HEK293T (cell line): ENCODE data around the gene KLHL26.

ENCODE experiments used
- CTCF ChIA-PET: fragments of 350-600 bp; formaldehyde crosslinking; extraction: SDS; loops from one replicate; lab custom pipeline; 2021; ENCODE audit warnings: antibody characterized with exemption, inconsistent platforms; lab: Yijun Ruan, JAX
- POLR2A ChIA-PET: fragments of 350-600 bp; formaldehyde crosslinking; extraction: SDS; loops from one replicate; lab custom pipeline; 2020; ENCODE audit warnings: antibody characterized with exemption, inconsistent platforms; lab: Yijun Ruan, JAX
- DNase-seq: peaks from one replicate; pipeline ENCODE4 v3.0.0; 2012; ENCODE audit warnings: mixed read lengths; ENCODE audit errors: extremely low spot score
- ARNT ChIP-seq: fragments of 450-650 bp; IDR thresholded peaks from 2 replicates; pipeline ENCODE4 v1.6.1; 2017; ENCODE audit warnings: mild to moderate bottlenecking
- BHLHE40 ChIP-seq: fragments of 450-650 bp; IDR thresholded peaks from 2 replicates; pipeline ENCODE4 v1.6.1; 2016; ENCODE audit warnings: mild to moderate bottlenecking, moderate library complexity, borderline replicate concordance
- CTBP1 ChIP-seq: fragments of 450-650 bp; IDR thresholded peaks from 2 replicates; pipeline ENCODE4 v1.6.1; 2016; ENCODE audit warnings: borderline replicate concordance
- ELF4 ChIP-seq: fragments of 450-650 bp; IDR thresholded peaks from 2 replicates; pipeline ENCODE4 v1.6.1; 2017; ENCODE audit warnings: antibody characterized with exemption
- FOXA1 ChIP-seq: fragments of 450-650 bp; IDR thresholded peaks from 2 replicates; pipeline ENCODE4 v1.6.1; 2016; ENCODE audit warnings: mild to moderate bottlenecking
- FOXK2 ChIP-seq: fragments of 450-650 bp; IDR thresholded peaks from 2 replicates; pipeline ENCODE4 v1.6.1; 2016; ENCODE audit warnings: mild to moderate bottlenecking
- FOXM1 ChIP-seq: fragments of 450-650 bp; IDR thresholded peaks from 2 replicates; pipeline ENCODE4 v1.6.1; 2017; ENCODE audit warnings: mild to moderate bottlenecking, borderline replicate concordance
- HDGF ChIP-seq: fragments of 450-650 bp; IDR thresholded peaks from 2 replicates; pipeline ENCODE4 v1.6.1; 2017; ENCODE audit warnings: antibody characterized with exemption, borderline replicate concordance
- L3MBTL2 ChIP-seq: fragments of 450-650 bp; conservative IDR thresholded peaks from 2 replicates; pipeline ENCODE4 v1.6.1; 2016; ENCODE audit warnings: mild to moderate bottlenecking
- LEF1 ChIP-seq: fragments of 450-650 bp; IDR thresholded peaks from 2 replicates; pipeline ENCODE4 v1.6.1; 2017; ENCODE audit warnings: mild to moderate bottlenecking, borderline replicate concordance
- NFRKB ChIP-seq: fragments of 450-650 bp; IDR thresholded peaks from 2 replicates; pipeline ENCODE4 v1.6.1; 2016; ENCODE audit warnings: mild to moderate bottlenecking, moderate library complexity
- PKNOX1 ChIP-seq: fragments of 450-650 bp; IDR thresholded peaks from 2 replicates; pipeline ENCODE4 v1.6.1; 2016
- SP1 ChIP-seq: fragments of 450-650 bp; IDR thresholded peaks from 2 replicates; pipeline ENCODE4 v1.6.1; 2017
- SUZ12 ChIP-seq: fragments of 450-650 bp; IDR thresholded peaks from 2 replicates; pipeline ENCODE4 v1.6.1; 2016; ENCODE audit warnings: mild to moderate bottlenecking
- TARDBP ChIP-seq: fragments of 450-650 bp; IDR thresholded peaks from 2 replicates; pipeline ENCODE4 v1.6.1; 2016
- ZNF384 ChIP-seq: fragments of 450-650 bp; IDR thresholded peaks from 2 replicates; pipeline ENCODE4 v1.6.1; 2016

Gene KLHL26

GRCh38 chr19:18637673-18638630, 1.1 kb downstream of the KLHL26 start:
- ChIA-PET POLR2A (no interaction called here), CTCF (no interaction called here)
- TF ChIP-seq ARNT (no peak), FOXK2 (no peak), CTBP1 (no peak), SUZ12 (no peak), PKNOX1 (no peak), ELF4 (no peak), ZNF384 (no peak), FOXA1 (no peak), FOXM1 (no peak), SP1 (no peak), LEF1 (no peak), BHLHE40 (no peak)
- no peak for DNase-seq

DNA sequence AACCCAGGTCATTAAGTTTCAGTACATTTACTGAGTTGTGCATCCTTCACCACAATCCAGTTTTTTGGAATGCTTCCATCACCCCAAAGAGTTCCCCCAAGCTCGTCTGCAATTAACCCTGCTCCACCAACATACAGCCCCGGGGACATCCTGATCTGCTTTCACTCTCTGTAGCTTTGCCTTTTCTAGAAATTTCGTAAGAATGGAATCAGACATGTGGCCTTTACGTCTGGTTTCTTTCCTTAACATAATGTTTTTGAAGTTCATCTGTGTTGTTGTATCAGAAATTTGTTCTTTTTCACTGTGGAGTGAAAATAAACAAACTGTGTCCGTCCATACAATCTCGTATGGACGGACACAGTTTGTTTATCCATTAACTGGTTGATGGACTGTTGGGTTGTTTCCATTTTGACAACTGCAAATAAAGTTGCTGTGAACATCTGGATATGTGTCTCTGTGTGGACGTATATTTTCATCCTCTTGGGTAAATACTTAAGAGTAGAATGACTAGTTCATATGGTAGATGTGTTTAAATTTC, 2.9 kb downstream of the KLHL26 start:
- TF ChIP-seq LEF1 = no peak
- ChIA-PET POLR2A (no interaction called here), CTCF (interaction anchor here (0.8 kb wide), 1 partner anchor 25 kb away, joined by 3 read pairs; no protein-coding TSS in a partner anchor)
- no peak for DNase-seq

GRCh38 chr19:18644196-18645034, 7.6 kb downstream of the KLHL26 start:
- ChIA-PET CTCF (no interaction called here), POLR2A (no interaction called here)
- no peak for DNase-seq
- TF ChIP-seq SUZ12 (no peak), BHLHE40 (no peak)

DNA sequence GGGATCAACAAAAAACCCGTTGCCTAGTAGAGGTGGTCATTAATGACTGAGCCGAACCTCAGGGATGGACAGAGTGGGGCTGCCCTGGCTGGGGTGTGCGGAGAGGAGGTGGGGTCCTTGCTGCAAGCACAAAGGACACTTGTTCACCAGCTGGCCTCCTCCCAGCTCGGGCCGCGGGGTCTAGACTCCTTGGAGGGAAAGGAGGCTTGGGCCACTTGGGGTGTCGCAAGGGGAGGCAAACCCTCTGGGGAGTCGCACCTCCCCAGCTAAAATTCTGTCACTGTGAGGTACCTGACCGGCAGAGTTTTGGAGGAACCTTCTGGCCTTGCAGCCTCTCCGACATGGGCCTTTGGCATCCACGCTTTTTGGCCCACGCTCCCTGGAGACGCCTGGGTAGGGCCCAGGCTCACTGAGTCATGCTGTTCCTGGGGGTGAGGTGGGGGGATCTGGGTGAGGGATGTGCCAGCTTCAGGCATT, 8.2 kb downstream of the KLHL26 start:
- TF ChIP-seq ZNF384 (no peak), FOXA1 (no peak)
- DNase-seq = no peak
- POLR2A ChIA-PET = no interaction called here
- CTCF ChIA-PET = no interaction called here

DNA sequence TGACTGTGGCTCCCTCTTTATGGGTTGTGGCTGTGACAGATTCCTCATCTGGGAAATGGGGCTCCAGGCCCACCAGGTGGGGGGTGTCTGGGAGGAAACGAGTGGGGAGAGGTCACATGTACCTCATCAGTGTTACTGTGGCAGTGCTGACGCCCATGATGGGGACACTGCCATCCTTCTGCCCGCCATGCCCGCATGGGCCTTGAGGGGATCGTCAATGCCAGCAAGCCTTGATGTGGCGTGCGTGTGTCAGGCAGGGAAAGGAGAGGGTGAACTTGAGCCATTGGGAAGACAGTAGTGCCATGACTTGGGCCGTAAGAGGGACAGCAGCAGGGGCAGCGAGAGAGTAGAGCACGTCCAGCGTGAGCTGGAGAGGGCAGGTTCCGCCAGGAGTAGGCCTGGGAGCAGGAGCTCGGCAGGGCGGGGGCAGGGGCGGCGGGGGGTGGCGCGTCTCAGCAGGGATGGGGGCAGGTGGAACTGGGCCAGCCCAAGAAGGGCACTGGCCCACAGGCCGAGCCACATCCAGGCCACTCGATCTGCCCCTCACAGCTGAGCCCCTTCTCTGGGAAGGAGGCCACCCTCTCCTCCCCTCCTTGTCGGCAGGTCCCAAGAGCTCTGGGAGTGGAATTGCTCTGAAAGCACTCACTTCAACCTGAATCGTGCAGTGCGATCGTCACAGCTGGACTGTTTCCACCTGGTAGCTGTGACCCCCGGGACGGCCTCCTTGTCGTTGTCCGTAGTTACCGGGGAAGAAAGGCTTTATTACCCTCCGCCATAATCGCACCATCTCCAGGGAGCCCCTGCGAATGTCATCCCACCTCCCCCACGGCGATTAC, 9.9 kb downstream of the KLHL26 start:
- POLR2A ChIA-PET = no interaction called here
- no peak for DNase-seq
- CTCF ChIA-PET = no interaction called here
- TF ChIP-seq ZNF384 = no peak
- TF ChIP-seq TARDBP = no peak
- TF ChIP-seq SP1 = no peak
- no peak for TF ChIP-seq LEF1
- no peak for TF ChIP-seq FOXM1
- TF ChIP-seq NFRKB = no peak
- no peak for TF ChIP-seq ARNT
- no peak for TF ChIP-seq CTBP1
- no peak for TF ChIP-seq BHLHE40

DNA sequence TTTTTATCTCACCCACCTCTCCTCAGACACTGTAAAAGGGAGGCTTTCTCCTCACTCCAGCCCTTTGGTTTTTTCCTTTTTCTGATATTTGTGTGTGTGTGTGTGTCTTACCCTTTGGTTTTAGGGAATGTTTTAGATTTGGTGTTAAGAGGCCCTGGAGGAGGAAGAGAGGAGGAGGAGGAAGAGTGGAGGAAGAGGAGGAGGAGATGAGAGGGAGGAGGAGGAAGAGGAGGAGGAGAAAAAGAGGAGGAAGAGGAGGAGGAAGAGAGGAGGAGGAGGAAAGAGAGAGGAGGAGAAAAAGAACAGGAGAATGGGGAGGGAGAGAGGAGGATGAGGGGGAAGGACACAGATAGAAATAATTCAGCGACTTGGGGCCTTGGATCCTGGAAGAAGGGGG, 10.5 kb downstream of the KLHL26 start:
- ChIA-PET POLR2A (no interaction called here), CTCF (no interaction called here)
- no peak for DNase-seq
- no peak for TF ChIP-seq BHLHE40
- TF ChIP-seq SP1 = no peak
- no peak for TF ChIP-seq FOXA1
- TF ChIP-seq SUZ12 = no peak
- no peak for TF ChIP-seq FOXK2
- TF ChIP-seq ZNF384 = no peak
- no peak for TF ChIP-seq FOXM1
- no peak for TF ChIP-seq CTBP1
- no peak for TF ChIP-seq HDGF
- no peak for TF ChIP-seq LEF1
- no peak for TF ChIP-seq PKNOX1
- no peak for TF ChIP-seq L3MBTL2
- TF ChIP-seq ELF4 = no peak
- TF ChIP-seq TARDBP = no peak
- TF ChIP-seq ARNT = no peak
- no peak for TF ChIP-seq NFRKB
